GM13976 (cell line): ENCODE measurements around the gene RNASET2.
"Not testable (repeated sequence)": the region's sequence is repeated elsewhere in the genome, so short reads cannot be mapped to it uniquely, and the experiment has no call there.

ENCODE experiments used
- DNase-seq: peaks from one replicate; pipeline ENCODE4 v3.0.0; 2012; ENCODE audit warnings: low spot score
- CTCF ChIP-seq: IDR thresholded peaks from 2 replicates; pipeline ENCODE4 v1.5.1; 2012; ENCODE audit warnings: borderline replicate concordance, mild to moderate bottlenecking; ENCODE audit not compliant: insufficient read depth; ENCODE audit errors: extremely low read depth, missing control alignments, control extremely low read depth
- in situ Hi-C: fragments of 300-500 bp; cut with MboI; formaldehyde crosslinking; loops from one replicate; pipeline ENCODE4 v1.12.0; 2022; ENCODE audit warnings: low sequenced_read_pairs, mixed read lengths, inconsistent platforms; ENCODE audit not compliant: unreplicated experiment

The RNASET2 gene

DNA sequence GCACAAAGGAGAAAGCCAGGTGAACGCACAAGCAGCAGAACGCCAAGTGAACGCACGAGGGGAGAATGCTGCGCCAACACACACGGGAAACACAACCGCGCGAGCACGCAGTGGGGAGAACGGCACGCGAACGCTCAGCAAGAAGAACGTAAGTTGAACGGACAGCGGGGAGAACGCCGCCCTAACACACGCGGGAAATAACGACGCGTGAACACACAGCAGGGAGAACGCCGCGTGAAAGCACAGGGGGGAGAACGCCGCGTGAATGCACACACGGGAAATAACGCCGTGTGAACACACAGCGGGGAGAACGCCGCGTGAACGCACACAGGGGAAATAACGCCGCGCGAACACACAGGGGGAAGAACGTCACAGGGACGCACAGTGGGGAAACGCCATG lies 54.7 kb downstream of the RNASET2 start:
- DNase-seq: no peak
- in situ Hi-C loops: no loop called here
- no peak for TF ChIP-seq CTCF

- in situ Hi-C loops: no loop called here
- peak; percentile 22 for DNase-seq
- no peak for TF ChIP-seq CTCF
Measured at GRCh38 chr6:166900956-166901607, 55.3 kb downstream of the RNASET2 start.

- DNase-seq: no peak
- TF ChIP-seq CTCF: no peak
- in situ Hi-C loops: no loop called here
Measured at GRCh38 chr6:166900130-166900708, 56.1 kb downstream of the RNASET2 start.

DNA sequence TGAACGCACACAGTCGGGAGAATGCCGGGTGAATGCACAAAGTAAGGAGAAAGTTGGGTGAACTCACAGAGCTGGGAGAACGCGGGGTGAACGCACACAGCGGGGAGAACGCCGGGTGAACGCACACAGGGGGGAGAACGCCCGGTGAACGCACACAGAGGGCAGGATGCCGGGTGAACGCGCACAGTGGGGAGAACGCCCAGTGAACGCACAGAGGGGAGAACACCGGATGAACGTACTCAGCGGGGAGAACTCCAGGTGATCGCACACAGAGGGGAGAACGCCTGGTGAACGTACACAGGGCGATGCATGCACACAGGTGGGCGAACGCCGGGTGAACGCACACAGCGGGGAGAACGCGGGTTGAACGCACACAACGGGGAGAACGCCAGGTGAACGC lies 57.4 kb downstream of the RNASET2 start:
- in situ Hi-C loops: no loop called here
- DNase-seq: no peak
- no peak for TF ChIP-seq CTCF

DNA sequence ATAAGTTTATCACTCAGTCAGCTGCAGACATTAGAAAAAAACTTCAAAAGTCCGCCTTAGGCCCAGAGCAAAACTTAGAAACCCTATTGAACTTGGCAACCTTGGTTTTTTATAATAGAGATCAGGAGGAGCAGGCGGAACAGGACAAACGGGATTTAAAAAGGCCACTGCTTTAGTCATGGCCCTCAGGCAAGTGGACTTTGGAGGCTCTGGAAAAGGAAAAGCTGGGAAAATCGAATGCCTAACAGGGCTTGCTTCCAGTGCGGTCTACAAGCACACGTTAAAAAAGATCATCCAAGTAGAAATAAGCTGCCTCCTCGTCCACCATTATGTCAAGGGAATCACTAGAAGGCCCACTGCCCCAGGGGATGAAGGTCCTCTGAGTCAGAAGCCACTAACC lies 61.7 kb downstream of the RNASET2 start:
- in situ Hi-C loops, DNase-seq: not testable (repeated sequence)

GRCh38 chr6:166892472-166892871 lies 63.9 kb downstream of the RNASET2 start:
- DNase-seq, in situ Hi-C loops: not testable (repeated sequence)

DNA sequence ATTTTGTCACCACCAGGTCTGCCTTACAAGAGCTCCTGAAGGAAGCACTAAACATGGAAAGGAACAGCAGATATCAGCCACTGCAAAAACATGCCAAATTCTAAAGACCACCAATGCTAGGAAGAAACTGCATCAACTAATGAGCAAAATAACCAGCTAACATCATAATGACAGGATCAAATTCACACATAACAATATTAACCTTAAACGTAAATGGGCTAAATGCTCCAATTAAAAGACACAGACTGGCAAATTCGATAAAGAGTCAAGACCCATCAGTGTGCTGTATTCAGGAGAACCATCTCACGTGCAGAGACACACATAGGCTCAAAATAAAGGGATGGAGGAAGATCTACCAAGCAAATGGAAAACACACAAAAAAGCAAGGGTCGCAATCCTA lies 69.6 kb downstream of the RNASET2 start:
- in situ Hi-C loops, DNase-seq: not testable (repeated sequence)

- DNase-seq, in situ Hi-C loops: not testable (repeated sequence)
Measured at GRCh38 chr6:166884958-166885357, 71.4 kb downstream of the RNASET2 start.

DNA sequence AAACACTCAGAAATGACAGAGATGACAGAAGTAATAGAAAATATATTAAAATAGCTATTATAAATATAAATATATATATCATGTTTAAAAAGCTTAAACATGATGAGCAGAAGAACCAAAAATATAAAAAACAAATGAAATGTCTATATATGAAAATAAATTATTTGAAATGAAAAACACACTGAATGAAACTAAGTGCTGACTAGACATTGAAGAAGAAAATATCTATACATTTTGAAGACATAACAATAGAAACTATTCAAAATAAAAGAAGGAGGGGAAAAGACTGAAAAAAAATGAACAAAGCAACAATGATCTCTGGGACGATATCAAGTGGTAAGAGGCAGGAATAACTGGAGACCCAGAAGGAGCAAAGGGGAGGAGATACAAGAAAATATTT lies 76.8 kb downstream of the RNASET2 start:
- TF ChIP-seq CTCF: no peak
- DNase-seq: no peak
- in situ Hi-C loops: no loop called here
